Measurements from ENCODE around the gene OSBPL3. TPM values are rescaled to one million over a fixed set of nuclear protein-coding genes. Genes with fewer than 3 reads are reported as not detected.

OSBPL3 gene
- total and polyA plus RNA-seq, 10 donors, result 10.3 to 33.9 (median 26.8) TPM

GRCh38 chr7:24861336-24861735, 118.6 kb downstream of the OSBPL3 start:
- intact Hi-C loops (cut with DNase I; ENCODE audit: low total_unique reads), result no loop called here
- DNase-seq, result no peak
- H3K4me3 ChIP-seq, result no peak overlapping the region
- no peak overlapping the region for H3K27ac ChIP-seq
- H3K27me3 ChIP-seq (replicated peaks in 1 of 7), result no peaks in the 10 kb centered on the region
- H3K9me3 ChIP-seq, result no peaks in the 10 kb centered on the region
- peaks cover 0 to 6% (median 0%) of the 10 kb centered on the region in 6 donors for H3K4me1 ChIP-seq
- peaks cover 0 to 65% (median 6%) of the 10 kb centered on the region in 6 donors for H3K36me3 ChIP-seq
- TF ChIP-seq POLR2A (IDR thresholded peaks at IDR 0.05), result no peak
- TF ChIP-seq CTCF (IDR thresholded peaks at IDR 0.05 in 8 of 11, conservative IDR thresholded peaks at IDR 0.05 in 3 of 11), result no peak
- TF ChIP-seq POLR2AphosphoS5 (IDR thresholded peaks at IDR 0.05), result no peak

- H3K4me3 ChIP-seq, result no peak overlapping the region
- TF ChIP-seq POLR2A (IDR thresholded peaks at IDR 0.05) (no peak), CTCF (IDR thresholded peaks at IDR 0.05 in 8 of 11, conservative IDR thresholded peaks at IDR 0.05 in 3 of 11) (no peak), POLR2AphosphoS5 (IDR thresholded peaks at IDR 0.05) (no peak)
- peaks cover 0 to 6% (median 0%) of the 10 kb centered on the region in 6 donors for H3K4me1 ChIP-seq
- no peaks in the 10 kb centered on the region for H3K9me3 ChIP-seq
- intact Hi-C loops (cut with DNase I; ENCODE audit: low total_unique reads), result no loop called here
- H3K27me3 ChIP-seq (replicated peaks in 1 of 7), result no peaks in the 10 kb centered on the region
- H3K27ac ChIP-seq, result no peak overlapping the region
- DNase-seq, result no peak
- 93 to 96% (median 93%) methylated on average over 2 of the region's 2 CpGs for WGBS, 5 donors
- peaks cover 0 to 57% (median 6%) of the 10 kb centered on the region in 6 donors for H3K36me3 ChIP-seq
Observed at GRCh38 chr7:24860611-24861010, 119.4 kb downstream of the OSBPL3 start.

GRCh38 chr7:24858108-24858977, 121.6 kb downstream of the OSBPL3 start:
- intact Hi-C loops (cut with DNase I; ENCODE audit: low total_unique reads), result no loop called here
- Histone ChIP-seq H3K27me3 (replicated peaks in 1 of 7) (no peaks in the 10 kb centered on the region), H3K9me3 (no peaks in the 10 kb centered on the region), H3K4me3 (no peak overlapping the region), H3K36me3 (peaks cover 0 to 44% (median 4%) of the 10 kb centered on the region in 6 donors), H3K4me1 (peaks cover 0 to 3% (median 0%) of the 10 kb centered on the region in 6 donors), H3K27ac (no peak overlapping the region)
- TF ChIP-seq POLR2A (IDR thresholded peaks at IDR 0.05) (no peak), POLR2AphosphoS5 (IDR thresholded peaks at IDR 0.05) (no peak), CTCF (IDR thresholded peaks at IDR 0.05 in 8 of 11, conservative IDR thresholded peaks at IDR 0.05 in 3 of 11) (no peak)
- 49 to 71% (median 56%) methylated on average over 4 of the region's 4 CpGs for WGBS, 5 donors
- no peak for DNase-seq

GRCh38 chr7:24857623-24858022, 122.4 kb downstream of the OSBPL3 start:
- Histone ChIP-seq H3K27ac (no peak overlapping the region), H3K27me3 (replicated peaks in 1 of 7) (no peaks in the 10 kb centered on the region), H3K4me3 (no peak overlapping the region), H3K36me3 (peaks cover 0 to 38% (median 4%) of the 10 kb centered on the region in 6 donors), H3K9me3 (no peaks in the 10 kb centered on the region), H3K4me1 (no peaks in the 10 kb centered on the region)
- no peak for TF ChIP-seq POLR2A (IDR thresholded peaks at IDR 0.05)
- TF ChIP-seq POLR2AphosphoS5 (IDR thresholded peaks at IDR 0.05), result no peak
- no peak for TF ChIP-seq CTCF (IDR thresholded peaks at IDR 0.05 in 8 of 11, conservative IDR thresholded peaks at IDR 0.05 in 3 of 11)
- intact Hi-C loops (cut with DNase I; ENCODE audit: low total_unique reads), result no loop called here
- no peak for DNase-seq
